Tibial nerve (tissue), 4 donors: ENCODE measurements around the gene BMP5. TPM values are rescaled to one million over a fixed set of nuclear protein-coding genes. Genes with fewer than 3 reads are reported as not detected.

Experiments
- DNase-seq, 2 donors: peaks; one replicate each; pipeline ENCODE4 v3.0.0-alpha.2; 2019; ENCODE audit warnings: low spot score in 2 of 2
- H3K27ac ChIP-seq, 4 donors: fragments of 200-600 bp; sonication (generic) in 3 of 4; one replicate each; pipeline ENCODE4 v1.5.1; 2017 to 2019; ENCODE audit warnings: mild to moderate bottlenecking in 1 of 4
- H3K27me3 ChIP-seq, 2 donors: fragments of 200-600 bp; sonication (generic) in 1 of 2; one replicate each; pipeline versions ENCODE4 v1.5.1 to v1.6.0; 2017 to 2019
- H3K36me3 ChIP-seq, 3 donors: fragments of 200-600 bp; sonication (generic); one replicate each; pipeline ENCODE4 v1.5.1; 2018 to 2019
- H3K4me1 ChIP-seq, 4 donors: fragments of 200-600 bp; sonication (generic) in 3 of 4; one replicate each; pipeline ENCODE4 v1.5.1; 2017 to 2019
- H3K4me3 ChIP-seq, 4 donors: fragments of 200-600 bp; sonication (generic) in 3 of 4; one replicate each; pipeline ENCODE4 v1.5.1; 2017 to 2019; ENCODE audit warnings: mild to moderate bottlenecking in 1 of 4, moderate library complexity in 1 of 4
- H3K9me3 ChIP-seq, 4 donors: fragments of 200-600 bp; sonication (generic) in 3 of 4; one replicate each; pipeline ENCODE4 v1.5.1; 2017 to 2019
- CTCF ChIP-seq, 5 experiments: fragments of 200-600 bp in 3 of 5; fragments of 450-650 bp in 2 of 5; sonication (generic) in 3 of 5; IDR thresholded peaks; one replicate each; pipeline ENCODE4 v1.5.1; 2016 to 2019; ENCODE audit warnings: antibody characterized with exemption in 5 of 5, mild to moderate bottlenecking in 3 of 5, moderate library complexity in 2 of 5
- EP300 ChIP-seq, 2 donors: sonication (generic); formaldehyde crosslinking; IDR thresholded peaks; one replicate each; pipeline ENCODE4 v1.6.1; 2017; ENCODE audit warnings: antibody characterized with exemption in 2 of 2, mild to moderate bottlenecking in 1 of 2
- POLR2A ChIP-seq, 2 donors: fragments of 450-650 bp; IDR thresholded peaks; one replicate each; pipeline ENCODE4 v1.6.1; 2017; ENCODE audit warnings: antibody characterized with exemption in 2 of 2, mild to moderate bottlenecking in 2 of 2, moderate library complexity in 2 of 2
- WGBS, 2 donors: methylation state at CpG; one replicate each; pipeline ENCODE4 v1.1.5; 2018; 5-methylcytosine and 5-hydroxymethylcytosine counted together
- total RNA-seq, 4 donors: library from RNA; depleted of rRNA; stranded (reverse); fragments of >200 nt; gene quantifications; one replicate each; pipeline ENCODE4 v1.1.0, GENCODE V29; 2016

BMP5 gene
- total RNA-seq, 4 donors from 2014 or later: 0.44 to 1.5 (median 1.1) TPM

- DNase-seq: no peak
- no peaks in the 10 kb centered on the region for H3K9me3 ChIP-seq
- H3K27ac ChIP-seq: no peak overlapping the region
- H3K36me3 ChIP-seq: no peaks in the 10 kb centered on the region
- no peak overlapping the region for H3K4me3 ChIP-seq
- TF ChIP-seq EP300 (IDR thresholded peaks at IDR 0.05): no peak
- TF ChIP-seq POLR2A (IDR thresholded peaks at IDR 0.05): no peak
- TF ChIP-seq CTCF (IDR thresholded peaks at IDR 0.05): no peak
- no peaks in the 10 kb centered on the region for H3K4me1 ChIP-seq
- no peaks in the 10 kb centered on the region for H3K27me3 ChIP-seq
These were observed 100.4 kb downstream of the BMP5 start for GRCh38 chr6:55775029-55775318.

- Histone ChIP-seq H3K27ac (no peak overlapping the region), H3K9me3 (no peaks in the 10 kb centered on the region), H3K4me1 (no peaks in the 10 kb centered on the region), H3K36me3 (no peaks in the 10 kb centered on the region), H3K27me3 (no peaks in the 10 kb centered on the region), H3K4me3 (no peak overlapping the region)
- TF ChIP-seq POLR2A (IDR thresholded peaks at IDR 0.05) (no peak), CTCF (IDR thresholded peaks at IDR 0.05) (no peak), EP300 (IDR thresholded peaks at IDR 0.05) (no peak)
- WGBS, 2 donors: 81% methylated on average over 5 of the region's 5 CpGs
- DNase-seq: no peak
These were observed 100.9 kb downstream of the BMP5 start for GRCh38 chr6:55774286-55775028.

GRCh38 chr6:55773620-55774216 is 101.7 kb downstream of the BMP5 start:
- Histone ChIP-seq H3K4me1 (no peaks in the 10 kb centered on the region), H3K9me3 (no peaks in the 10 kb centered on the region), H3K36me3 (no peaks in the 10 kb centered on the region), H3K27me3 (no peaks in the 10 kb centered on the region), H3K27ac (no peak overlapping the region), H3K4me3 (no peak overlapping the region)
- no peak for DNase-seq
- no peak for TF ChIP-seq CTCF (IDR thresholded peaks at IDR 0.05)
- no peak for TF ChIP-seq POLR2A (IDR thresholded peaks at IDR 0.05)
- no peak for TF ChIP-seq EP300 (IDR thresholded peaks at IDR 0.05)
- 95 to 97% methylated on average over 9 of the region's 9 CpGs for WGBS, 2 donors

GRCh38 chr6:55772730-55773129 is 102.7 kb downstream of the BMP5 start:
- no peak overlapping the region for H3K27ac ChIP-seq
- no peak overlapping the region for H3K4me3 ChIP-seq
- H3K9me3 ChIP-seq: no peaks in the 10 kb centered on the region
- no peaks in the 10 kb centered on the region for H3K36me3 ChIP-seq
- H3K27me3 ChIP-seq: no peaks in the 10 kb centered on the region
- H3K4me1 ChIP-seq: no peaks in the 10 kb centered on the region
- no peak for DNase-seq
- WGBS, 2 donors: 71 to 83% methylated on average over 3 of the region's 3 CpGs
- TF ChIP-seq CTCF (IDR thresholded peaks at IDR 0.05): no peak
- TF ChIP-seq POLR2A (IDR thresholded peaks at IDR 0.05): no peak
- no peak for TF ChIP-seq EP300 (IDR thresholded peaks at IDR 0.05)

- WGBS, 2 donors: 40 to 41% methylated on average over 1 of the region's 1 CpG
These were observed 115.9 kb downstream of the BMP5 start for GRCh38 chr6:55759536-55759935.

More at GRCh38 chr6:55759536-55759935, 115.9 kb downstream of the BMP5 start:
- Histone ChIP-seq H3K9me3 (no peaks in the 10 kb centered on the region), H3K27me3 (no peaks in the 10 kb centered on the region), H3K4me1 (peaks cover 0 to 12% (median 0%) of the 10 kb centered on the region in 4 donors), H3K36me3 (no peaks in the 10 kb centered on the region), H3K27ac (no peak overlapping the region), H3K4me3 (no peak overlapping the region)
- no peak for TF ChIP-seq CTCF (IDR thresholded peaks at IDR 0.05)
- no peak for TF ChIP-seq POLR2A (IDR thresholded peaks at IDR 0.05)
- TF ChIP-seq EP300 (IDR thresholded peaks at IDR 0.05): no peak
- DNase-seq: no peak
